Stomach (tissue), 4 donors: Measurements from ENCODE around the gene SYNDIG1.

Experiments used
- CTCF ChIP-seq, 7 experiments: fragments of 450-650 bp in 4 of 7; fragments of 200-600 bp in 3 of 7; sonication (generic) in 3 of 7; IDR thresholded peaks; one replicate each; pipeline ENCODE4 v1.5.1; 2016 to 2019; ENCODE audit warnings: antibody characterized with exemption in 7 of 7, control low read depth in 2 of 7, mild to moderate bottlenecking in 1 of 7
- POLR2AphosphoS5 ChIP-seq, 3 donors: sonication (generic); formaldehyde crosslinking; IDR thresholded peaks; one replicate each; pipeline ENCODE4 v1.6.1; 2016; ENCODE audit warnings: antibody characterized with exemption in 3 of 3

- TF ChIP-seq CTCF (IDR thresholded peaks at IDR 0.05) (no peak), POLR2AphosphoS5 (IDR thresholded peaks at IDR 0.05) (no peak)
Observed at GRCh38 chr20:24638591-24639548, 169.4 kb downstream of the SYNDIG1 start.
